Ovary (tissue), 9 donors: ENCODE measurements around the gene OGFOD3. TPM values are rescaled to one million over a fixed set of nuclear protein-coding genes. Genes with fewer than 3 reads are reported as not detected.

ENCODE experiments used
- DNase-seq, 5 donors: peaks; one replicate each; pipeline ENCODE4 v3.0.0-alpha.2; 2019 to 2020
- H3K27ac ChIP-seq, 2 donors: fragments of 200-600 bp; one replicate each; pipeline versions ENCODE4 v1.5.1 to v1.8.0; 2019 to 2022
- H3K27me3 ChIP-seq: fragments of 200-600 bp; one replicate; pipeline ENCODE4 v1.8.0; 2022
- H3K36me3 ChIP-seq: fragments of 200-600 bp; sonication (generic); one replicate; pipeline ENCODE4 v1.5.1; 2019
- H3K4me1 ChIP-seq: one replicate; pipeline ENCODE4 v1.8.1; 2013; ENCODE audit warnings: mild to moderate bottlenecking, moderate library complexity; ENCODE audit not compliant: insufficient read depth
- H3K4me3 ChIP-seq: fragments of 200-600 bp; sonication (generic); one replicate; pipeline ENCODE4 v1.5.1; 2017
- H3K9me3 ChIP-seq, 2 donors: fragments of 200-600 bp in 1 of 2; sonication (generic) in 1 of 2; one replicate each; pipeline versions ENCODE4 v1.5.1 to v1.8.1; 2013 to 2019; ENCODE audit warnings: mild to moderate bottlenecking in 1 of 2, moderate library complexity in 1 of 2
- EP300 ChIP-seq: sonication (generic); formaldehyde crosslinking; IDR thresholded peaks from one replicate; pipeline ENCODE4 v1.6.1; 2017; ENCODE audit warnings: antibody characterized with exemption
- POLR2A ChIP-seq: fragments of 450-650 bp; IDR thresholded peaks from one replicate; pipeline ENCODE4 v1.6.1; 2017; ENCODE audit warnings: antibody characterized with exemption, mild to moderate bottlenecking, moderate library complexity
- WGBS, 3 donors: extraction: QIAGEN DNeasy Blood & Tissue Kit in 1 of 3; methylation state at CpG; one replicate each; pipeline versions ENCODE4 v1.1.5 to v1.1.7; 2013 to 2017; 5-methylcytosine and 5-hydroxymethylcytosine counted together
- intact Hi-C, 4 donors: fragments of 100-400 bp; cut with DNase I; formaldehyde crosslinking; loops; one replicate each; pipeline versions ENCODE4 v1.11.0 to v1.15.1; 2022 to 2023
- polyA plus RNA-seq, 2 donors: library from polyadenylated mRNA; stranded (reverse); fragments of 200-250 nt in 1 of 2; fragments of 350-450 nt in 1 of 2; fragmentation: Illumina TruSeq in 1 of 2; extraction: RNeasy Lipid Tissue Mini Kit (QIAGEN cat#74804) in 1 of 2; gene quantifications; one replicate each; pipeline ENCODE4 v1.2.3, GENCODE V29; 2013 to 2014
- total RNA-seq, 7 donors: library from RNA; depleted of rRNA in 2 of 7; stranded (reverse); fragments of >200 nt in 2 of 7; fragmentation: NEBNext Ultra II Directional in 3 of 7; extraction: Animal tissue kit (Norgen Biotek cat#: 25700) in 3 of 7; gene quantifications; one replicate each; pipeline versions ENCODE4 v1.1.0 to v1.2.4, GENCODE V29; 2016 to 2023
- TF ChIP-seq, protein P1 (sequence below), 3 donors: fragments of 450-650 bp in 2 of 3; fragments of 200-600 bp in 1 of 3; IDR thresholded peaks; one replicate each; pipeline versions ENCODE4 v1.5.1 to v1.8.0; 2016 to 2022; ENCODE audit warnings: antibody characterized with exemption in 3 of 3, mild to moderate bottlenecking in 1 of 3
- donor health status: DM: no; HTN: no; CAD: no; lungs with moderate emphysema.
- donor health status: DM: no; HTN: no; CAD: no.
- donor health status: Bipolar disorder and iron deficiency.
- donor health status: DM: yes; HTN: yes; CAD: no.
- donor health status: DM: no; HTN: no; CAD: no.
- donor health status: DM: yes; HTN: yes; CAD: no.

Gene OGFOD3
- total and polyA plus RNA-seq, 9 donors = 14.4 to 37.8 (median 29.4) TPM

DNA sequence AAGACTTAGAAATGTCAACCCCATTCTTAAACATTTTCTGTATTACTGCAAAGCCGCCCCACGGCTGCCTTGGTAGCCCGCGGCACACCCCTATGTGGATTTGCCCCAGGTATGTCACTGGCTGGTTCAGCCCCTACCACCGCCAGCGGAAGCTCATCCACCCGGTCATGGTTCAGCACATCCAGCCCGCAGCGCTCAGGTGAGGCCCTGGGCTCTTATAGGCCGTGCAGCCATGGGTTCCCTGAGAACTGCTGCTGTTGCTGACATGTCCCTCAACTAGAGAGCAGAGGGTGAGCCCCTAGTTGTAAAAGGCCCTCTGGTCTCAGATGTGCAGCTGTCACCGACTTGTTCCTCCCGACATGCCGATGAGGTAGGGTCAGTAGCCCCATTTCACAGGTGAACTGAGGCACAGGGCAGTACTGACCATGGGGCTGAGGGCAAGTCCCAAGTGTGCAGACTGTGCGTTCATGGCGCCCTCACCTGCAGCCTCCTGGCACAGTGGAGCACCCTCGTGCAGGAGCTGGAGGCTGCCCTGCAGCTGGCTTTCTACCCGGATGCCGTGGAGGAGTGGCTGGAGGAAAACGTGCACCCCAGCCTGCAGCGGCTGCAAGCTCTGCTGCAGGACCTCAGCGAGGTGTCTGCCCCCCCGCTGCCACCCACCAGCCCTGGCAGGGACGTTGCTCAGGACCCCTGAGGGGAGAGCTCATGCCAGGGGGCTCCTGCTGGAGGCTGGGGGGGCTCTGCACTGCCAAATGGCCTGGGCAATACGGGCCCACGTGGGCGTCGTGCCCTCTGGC lies 23.5 kb upstream of the OGFOD3 start:
- Histone ChIP-seq H3K9me3 (no peaks in the 10 kb centered on the region), H3K27me3 (no peaks in the 10 kb centered on the region), H3K4me1 (peaks cover 9% of the 10 kb centered on the region), H3K4me3 (no peak overlapping the region), H3K27ac (no peak overlapping the region), H3K36me3 (no peaks in the 10 kb centered on the region)
- 75 to 82% (median 79%) methylated on average over 24 to 27 of the region's 27 CpGs for WGBS, 3 donors
- no peak for TF ChIP-seq EP300
- TF ChIP-seq, protein P1, sequence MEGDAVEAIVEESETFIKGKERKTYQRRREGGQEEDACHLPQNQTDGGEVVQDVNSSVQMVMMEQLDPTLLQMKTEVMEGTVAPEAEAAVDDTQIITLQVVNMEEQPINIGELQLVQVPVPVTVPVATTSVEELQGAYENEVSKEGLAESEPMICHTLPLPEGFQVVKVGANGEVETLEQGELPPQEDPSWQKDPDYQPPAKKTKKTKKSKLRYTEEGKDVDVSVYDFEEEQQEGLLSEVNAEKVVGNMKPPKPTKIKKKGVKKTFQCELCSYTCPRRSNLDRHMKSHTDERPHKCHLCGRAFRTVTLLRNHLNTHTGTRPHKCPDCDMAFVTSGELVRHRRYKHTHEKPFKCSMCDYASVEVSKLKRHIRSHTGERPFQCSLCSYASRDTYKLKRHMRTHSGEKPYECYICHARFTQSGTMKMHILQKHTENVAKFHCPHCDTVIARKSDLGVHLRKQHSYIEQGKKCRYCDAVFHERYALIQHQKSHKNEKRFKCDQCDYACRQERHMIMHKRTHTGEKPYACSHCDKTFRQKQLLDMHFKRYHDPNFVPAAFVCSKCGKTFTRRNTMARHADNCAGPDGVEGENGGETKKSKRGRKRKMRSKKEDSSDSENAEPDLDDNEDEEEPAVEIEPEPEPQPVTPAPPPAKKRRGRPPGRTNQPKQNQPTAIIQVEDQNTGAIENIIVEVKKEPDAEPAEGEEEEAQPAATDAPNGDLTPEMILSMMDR (IDR thresholded peaks at IDR 0.05) = no peak
- TF ChIP-seq POLR2A = no peak
- DNase-seq = no peak
- intact Hi-C loops = no loop called here

DNA sequence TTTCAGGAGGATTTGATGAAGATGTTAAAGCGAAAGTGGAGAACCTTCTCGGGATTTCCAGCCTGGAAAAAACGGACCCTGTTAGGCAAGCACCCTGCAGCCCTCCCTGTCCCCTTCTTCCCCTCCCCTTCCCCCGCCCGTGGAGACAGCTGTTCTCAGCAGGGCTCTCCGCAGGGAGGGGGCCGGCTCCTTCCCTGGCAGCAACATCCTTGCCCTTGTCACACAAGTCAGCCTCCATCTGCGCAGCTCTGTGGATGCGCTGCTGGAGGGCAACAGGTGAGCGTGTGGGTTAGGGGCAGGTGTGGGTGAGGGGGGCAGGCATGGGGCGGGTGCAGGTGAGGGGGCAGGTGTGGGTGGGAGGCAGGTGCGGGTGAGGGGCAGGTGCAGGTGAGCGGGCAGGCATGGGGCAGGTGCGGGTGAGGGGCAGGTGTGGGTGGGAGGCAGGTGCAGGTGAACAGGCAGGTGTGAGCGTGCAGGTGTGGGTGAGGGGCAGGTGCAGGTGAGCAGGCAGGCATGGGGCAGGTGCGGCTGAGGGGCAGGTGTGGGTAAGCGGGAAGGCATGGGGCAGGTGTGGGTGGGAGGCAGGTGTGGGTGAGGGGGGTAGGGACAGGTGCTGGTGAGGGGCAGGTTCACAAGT lies 22.7 kb upstream of the OGFOD3 start:
- peak in 1 of 5 donors; percentile 51 for DNase-seq
- Histone ChIP-seq H3K9me3 (no peaks in the 10 kb centered on the region), H3K4me1 (peaks cover 9% of the 10 kb centered on the region), H3K36me3 (no peaks in the 10 kb centered on the region), H3K27ac (no peak overlapping the region), H3K27me3 (no peaks in the 10 kb centered on the region), H3K4me3 (no peak overlapping the region)
- intact Hi-C loops = no loop called here
- WGBS, 3 donors = 36 to 54% (median 39%) methylated on average over 17 of the region's 17 CpGs
- TF ChIP-seq, protein P1 (IDR thresholded peaks at IDR 0.05) = no peak
- TF ChIP-seq EP300 = no peak
- TF ChIP-seq POLR2A = no peak

GRCh38 chr17:82440469-82440981 lies 22.1 kb upstream of the OGFOD3 start:
- H3K27me3 ChIP-seq = no peaks in the 10 kb centered on the region
- TF ChIP-seq EP300 (no peak), POLR2A (no peak)
- TF ChIP-seq, protein P1 (IDR thresholded peaks at IDR 0.05) = no peak
- H3K27ac ChIP-seq = no peak overlapping the region
- intact Hi-C loops = no loop called here
- no peak overlapping the region for H3K4me3 ChIP-seq
- no peaks in the 10 kb centered on the region for H3K9me3 ChIP-seq
- H3K36me3 ChIP-seq = no peaks in the 10 kb centered on the region
- DNase-seq = no peak
- peaks cover 9% of the 10 kb centered on the region for H3K4me1 ChIP-seq
- 70 to 83% (median 74%) methylated on average over 22 of the region's 22 CpGs for WGBS, 3 donors

DNA sequence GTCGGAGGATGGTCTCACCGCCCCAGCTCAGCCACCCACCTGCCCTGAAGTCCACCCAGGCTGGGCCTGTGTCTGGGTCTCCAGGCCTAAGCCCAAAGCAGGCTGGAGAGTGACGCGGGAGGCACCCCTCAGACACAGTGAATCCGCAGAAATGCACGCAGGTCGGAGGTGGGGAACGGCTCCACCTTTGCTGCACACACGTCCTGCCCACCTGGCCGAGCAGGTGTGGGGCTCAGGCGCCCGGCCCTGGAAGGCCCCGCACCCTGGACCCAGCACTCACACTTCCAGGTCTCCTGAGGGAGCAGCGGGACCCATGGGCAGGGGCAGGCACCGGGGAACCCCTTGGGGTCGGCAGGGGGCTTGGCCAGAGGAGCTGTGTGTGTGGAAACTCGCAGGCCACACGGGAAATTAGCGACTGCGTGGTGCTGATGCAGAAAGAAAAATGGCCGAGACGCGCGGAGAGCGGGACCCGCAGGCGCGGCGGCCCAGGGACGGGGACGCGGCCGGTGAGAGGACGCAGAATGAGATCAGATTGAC lies 21.5 kb upstream of the OGFOD3 start:
- no peak for DNase-seq
- WGBS, 3 donors = 92 to 93% (median 92%) methylated on average over 34 of the region's 34 CpGs
- H3K4me3 ChIP-seq = no peak overlapping the region
- H3K36me3 ChIP-seq = no peaks in the 10 kb centered on the region
- TF ChIP-seq POLR2A (no peak), EP300 (no peak)
- TF ChIP-seq, protein P1 (IDR thresholded peaks at IDR 0.05) = no peak
- H3K27ac ChIP-seq = no peak overlapping the region
- H3K27me3 ChIP-seq = no peaks in the 10 kb centered on the region
- H3K4me1 ChIP-seq = peaks cover 7% of the 10 kb centered on the region
- H3K9me3 ChIP-seq = no peaks in the 10 kb centered on the region
- intact Hi-C loops = no loop called here
